Type B pancreatic cell (in vitro differentiated cells): ENCODE measurements around the gene NIPSNAP3A. TPM values are rescaled to one million over a fixed set of nuclear protein-coding genes. Genes with fewer than 3 reads are reported as not detected.
A peak's percentile ranks its signal among the peaks of the same experiment; 100 is the strongest.

Experiments used
- DNase-seq: peaks from one replicate; pipeline ENCODE4 v3.0.0; 2021; ENCODE audit warnings: mixed read lengths; ENCODE audit not compliant: unreplicated experiment; ENCODE audit errors: extremely low spot score
- H3K27ac Mint-ChIP-seq: 2 replicates; pipeline ENCODE4 v1.8.0; 2021; ENCODE audit warnings: mild to moderate bottlenecking, mixed read lengths
- H3K27me3 Mint-ChIP-seq: 2 replicates; pipeline ENCODE4 v1.8.0; 2021; ENCODE audit warnings: mixed read lengths
- H3K36me3 Mint-ChIP-seq: 2 replicates; pipeline ENCODE4 v1.8.0; 2021; ENCODE audit warnings: mixed read lengths
- H3K4me1 Mint-ChIP-seq: one replicate; pipeline ENCODE4 v1.8.0; 2021; ENCODE audit warnings: mixed read lengths; ENCODE audit not compliant: unreplicated experiment
- H3K4me3 Mint-ChIP-seq: 2 replicates; pipeline ENCODE4 v1.8.0; 2021; ENCODE audit warnings: mild to moderate bottlenecking, mixed read lengths
- H3K9me3 Mint-ChIP-seq: 2 replicates; pipeline ENCODE4 v1.8.0; 2021; ENCODE audit warnings: mixed read lengths
- CTCF ChIP-seq: fragments of 200-600 bp; sonication (generic); conservative IDR thresholded peaks from 2 replicates; pipeline ENCODE4 v1.5.0; 2021; ENCODE audit warnings: antibody characterized with exemption, mild to moderate bottlenecking
- total RNA-seq: library from RNA; stranded (reverse); gene quantifications from 2 replicates; pipeline ENCODE4 v1.2.1, GENCODE V29; 2021; ENCODE audit warnings: low replicate concordance

The NIPSNAP3A gene
- total RNA-seq, 1 donor from 2014 or later, result 17.1 TPM

- no peaks in the 10 kb centered on the region for H3K9me3 Mint-ChIP-seq
- no peak overlapping the region for H3K4me3 Mint-ChIP-seq
- no peak overlapping the region for H3K27ac Mint-ChIP-seq
- DNase-seq, result no peak
- peaks cover 9% of the 10 kb centered on the region for H3K36me3 Mint-ChIP-seq
- no peaks in the 10 kb centered on the region for H3K4me1 Mint-ChIP-seq
- peak; percentile 71 for TF ChIP-seq CTCF
- H3K27me3 Mint-ChIP-seq, result no peaks in the 10 kb centered on the region
Observed at GRCh38 chr9:104780796-104781395, 33.4 kb downstream of the NIPSNAP3A start.

- no peak for DNase-seq
- Mint-ChIP-seq H3K4me3 (no peak overlapping the region), H3K4me1 (no peaks in the 10 kb centered on the region), H3K36me3 (peaks cover 25% of the 10 kb centered on the region), H3K27ac (no peak overlapping the region), H3K27me3 (no peaks in the 10 kb centered on the region), H3K9me3 (no peaks in the 10 kb centered on the region)
- TF ChIP-seq CTCF, result no peak
Observed at GRCh38 chr9:104783588-104783987, 36.1 kb downstream of the NIPSNAP3A start.

GRCh38 chr9:104784098-104784497 is 36.6 kb downstream of the NIPSNAP3A start:
- Mint-ChIP-seq H3K27ac (no peak overlapping the region), H3K36me3 (peaks cover 29% of the 10 kb centered on the region), H3K9me3 (no peaks in the 10 kb centered on the region), H3K27me3 (no peaks in the 10 kb centered on the region), H3K4me1 (no peaks in the 10 kb centered on the region), H3K4me3 (no peak overlapping the region)
- DNase-seq, result no peak
- TF ChIP-seq CTCF, result no peak

GRCh38 chr9:104786293-104786692 is 38.8 kb downstream of the NIPSNAP3A start:
- TF ChIP-seq CTCF, result no peak
- peaks cover 39% of the 10 kb centered on the region for H3K36me3 Mint-ChIP-seq

GRCh38 chr9:104787306-104788015 is 40.0 kb downstream of the NIPSNAP3A start:
- TF ChIP-seq CTCF, result no peak
- Mint-ChIP-seq H3K4me3 (no peak overlapping the region), H3K36me3 (peaks cover 44% of the 10 kb centered on the region), H3K4me1 (no peaks in the 10 kb centered on the region), H3K27me3 (no peaks in the 10 kb centered on the region), H3K9me3 (no peaks in the 10 kb centered on the region), H3K27ac (no peak overlapping the region)
- DNase-seq, result no peak

More at GRCh38 chr9:104786293-104786692, 38.8 kb downstream of the NIPSNAP3A start:
- Mint-ChIP-seq H3K4me1 (no peaks in the 10 kb centered on the region), H3K27me3 (no peaks in the 10 kb centered on the region), H3K27ac (no peak overlapping the region), H3K4me3 (no peak overlapping the region), H3K9me3 (no peaks in the 10 kb centered on the region)
- no peak for DNase-seq
